GM18502 (cell line): ENCODE results near the gene POLH.
"Not testable (repeated sequence)": the region's sequence is repeated elsewhere in the genome, so short reads cannot be mapped to it uniquely, and the experiment has no call there.

Experiments
- ATAC-seq: cut with Tn5 transposase; IDR thresholded peaks from one replicate; pipeline ENCODE4 v1.9.1; 2021; ENCODE audit warnings: mild to moderate bottlenecking; ENCODE audit not compliant: unreplicated experiment, poor library complexity

The POLH gene

DNA sequence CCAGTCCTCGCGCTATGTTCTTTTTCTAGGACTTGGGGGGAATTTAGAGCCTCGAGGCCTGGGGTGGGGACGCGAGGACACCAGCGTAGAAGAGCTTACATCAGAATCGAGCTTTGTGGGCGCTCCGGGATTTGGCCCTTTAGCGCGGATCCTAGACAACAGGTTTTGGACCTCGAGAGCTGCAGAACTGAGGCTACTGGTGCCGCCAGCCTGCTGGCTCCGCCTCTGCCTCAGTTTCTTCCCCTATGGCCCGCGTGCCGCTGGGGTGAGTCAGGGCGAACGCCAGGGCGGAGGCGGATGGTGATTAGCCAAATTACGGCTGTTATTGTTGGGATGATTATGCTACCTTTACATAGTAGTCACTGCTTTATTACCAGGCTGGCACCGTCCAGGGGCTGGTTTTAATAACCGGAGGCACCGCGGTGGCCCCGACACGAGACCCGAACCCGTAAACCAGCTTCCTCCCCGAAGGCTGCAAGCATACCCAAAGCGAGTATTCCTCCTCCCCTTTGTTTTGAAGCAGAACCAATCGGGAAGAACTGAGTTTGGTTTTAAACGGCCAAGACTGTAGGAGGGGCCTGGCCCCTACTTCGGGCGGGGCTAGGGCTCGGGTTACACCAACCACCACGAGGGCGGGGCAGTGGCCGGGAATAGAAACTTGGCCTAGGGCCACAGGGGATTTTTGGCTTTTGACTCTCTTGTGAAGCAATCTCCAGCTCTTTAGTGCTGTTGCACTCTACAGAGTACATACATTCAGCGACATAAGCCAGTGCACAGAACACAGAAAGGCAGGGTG, 53.7 kb downstream of the POLH start:
- ATAC-seq = peak; percentile 67

DNA sequence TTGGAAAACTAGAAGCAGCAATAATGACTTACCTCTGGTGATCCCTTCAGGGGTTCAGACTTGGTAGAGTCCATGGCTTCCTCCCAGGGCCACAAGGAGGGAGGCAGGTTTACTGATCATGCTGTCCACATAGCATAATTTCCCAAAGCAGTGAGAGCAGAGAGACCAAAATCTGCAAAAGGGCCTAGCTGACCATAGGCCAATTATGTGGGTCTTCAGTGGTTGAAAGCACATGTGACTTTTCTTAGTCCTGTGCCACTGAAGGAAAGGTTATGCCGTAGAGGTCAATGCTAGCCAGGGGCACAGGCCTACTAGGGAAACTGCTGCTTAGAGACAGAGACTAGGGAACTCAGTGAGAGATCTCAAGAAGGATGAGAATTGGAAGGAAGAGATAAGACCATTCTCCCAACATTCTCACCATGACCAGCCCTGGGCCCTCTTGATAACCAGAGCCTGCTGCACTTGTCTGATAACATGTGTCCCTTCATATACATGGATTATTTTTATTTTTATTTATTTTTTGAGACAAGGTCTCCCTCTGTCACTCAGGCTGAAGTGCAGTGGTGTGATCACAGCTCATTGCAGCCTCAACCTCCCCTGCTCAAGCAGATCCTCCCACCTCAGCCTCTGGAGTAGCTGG, 55.1 kb downstream of the POLH start:
- ATAC-seq = no peak

DNA sequence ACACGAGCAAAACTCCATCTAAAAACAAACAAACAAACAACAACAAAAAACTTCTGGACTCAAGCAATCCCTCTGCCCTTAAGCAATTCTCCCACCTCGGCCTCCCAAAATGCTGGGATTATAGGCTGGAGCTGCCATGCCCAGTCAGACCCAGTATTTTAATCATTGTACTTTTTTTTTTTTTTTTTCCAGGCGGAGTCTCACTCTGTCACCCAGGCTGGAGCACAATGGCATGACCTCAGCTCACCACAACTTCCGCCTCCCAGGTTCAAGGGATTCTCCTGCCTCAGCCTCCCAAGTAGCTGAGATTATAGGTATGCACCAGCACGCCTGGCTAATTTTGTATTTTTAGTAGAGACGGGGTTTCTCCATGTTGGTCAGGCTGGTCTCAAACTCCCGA, 57.0 kb downstream of the POLH start:
- ATAC-seq = not testable (repeated sequence)

DNA sequence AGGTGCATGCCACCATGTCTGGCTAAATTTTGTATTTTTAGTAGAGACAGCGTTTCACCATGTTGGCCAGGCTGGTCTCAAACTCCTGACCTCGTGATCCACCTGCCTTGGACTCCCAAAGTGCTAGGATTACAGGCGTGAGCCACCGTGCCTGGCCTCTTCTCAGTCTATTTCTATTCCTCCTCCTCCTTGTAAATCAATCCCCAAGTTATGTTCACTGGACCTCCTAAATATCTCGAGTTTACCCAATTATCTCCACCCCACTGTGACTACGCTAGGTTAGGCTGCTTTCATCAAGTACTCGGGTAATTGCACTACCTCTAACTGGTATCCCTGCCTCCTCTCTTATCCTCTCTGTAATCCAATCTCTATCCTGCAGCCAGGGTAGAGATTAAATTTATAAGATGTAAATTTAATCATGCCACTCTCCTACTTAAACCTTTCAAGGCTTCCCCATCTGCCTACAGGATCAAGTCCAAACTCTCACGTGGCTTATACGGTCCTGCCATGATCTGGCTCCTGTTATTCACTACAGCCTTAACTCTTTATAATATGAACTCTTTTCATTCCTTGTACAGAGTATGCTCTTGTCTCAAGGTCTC, 58.8 kb downstream of the POLH start:
- no peak for ATAC-seq

DNA sequence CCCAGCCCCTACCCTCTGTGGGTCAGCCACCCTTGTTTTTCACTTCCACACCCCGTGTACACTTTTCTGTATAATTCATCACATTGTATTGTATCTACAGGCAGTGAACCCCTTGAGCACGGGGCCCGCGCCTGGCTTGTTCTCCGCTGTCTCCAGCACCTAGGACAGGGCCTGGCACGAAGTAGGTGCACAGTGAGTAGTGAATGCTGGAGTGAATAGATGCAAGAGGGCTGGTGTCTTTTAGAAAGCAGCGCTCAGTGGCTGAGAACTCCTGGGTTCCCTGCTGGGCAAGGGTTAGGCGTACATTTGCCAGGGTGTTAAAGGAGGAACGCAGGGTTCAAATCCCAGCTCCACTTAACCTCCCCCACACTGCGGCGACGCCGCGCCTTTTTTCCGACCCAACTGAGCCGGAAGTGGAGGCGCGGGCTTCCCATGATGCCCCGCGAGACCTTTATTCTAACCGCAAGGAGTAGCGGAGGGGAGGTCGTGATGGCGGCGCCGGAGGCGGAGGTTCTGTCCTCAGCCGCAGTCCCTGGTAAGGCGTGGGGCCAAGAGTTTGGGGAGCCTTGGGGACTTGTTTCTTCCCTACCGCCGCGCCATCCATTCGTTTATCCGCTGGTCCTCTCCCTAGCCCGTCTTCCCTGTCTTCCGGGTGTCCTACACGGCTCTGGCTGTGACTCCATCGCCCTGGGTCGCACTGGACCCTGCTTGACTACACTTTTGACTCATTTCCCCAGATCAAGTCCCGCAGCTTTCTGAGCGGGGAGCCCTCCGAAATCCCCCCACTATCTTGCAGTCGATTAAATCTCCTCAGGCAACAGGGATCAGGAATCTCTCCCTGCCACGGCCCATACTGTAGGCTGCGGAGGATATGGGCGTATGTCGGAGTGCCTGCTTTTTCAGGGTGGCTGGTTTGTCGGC, 59.7 kb downstream of the POLH start, which contains the start of gene MAD2L1BP:
Gene MAD2L1BP (plus strand): TSS at position 454 of the 921 bp plus-strand sequence. CDS start 36 bp downstream, at position 490.
- peak; percentile 83 for ATAC-seq

DNA sequence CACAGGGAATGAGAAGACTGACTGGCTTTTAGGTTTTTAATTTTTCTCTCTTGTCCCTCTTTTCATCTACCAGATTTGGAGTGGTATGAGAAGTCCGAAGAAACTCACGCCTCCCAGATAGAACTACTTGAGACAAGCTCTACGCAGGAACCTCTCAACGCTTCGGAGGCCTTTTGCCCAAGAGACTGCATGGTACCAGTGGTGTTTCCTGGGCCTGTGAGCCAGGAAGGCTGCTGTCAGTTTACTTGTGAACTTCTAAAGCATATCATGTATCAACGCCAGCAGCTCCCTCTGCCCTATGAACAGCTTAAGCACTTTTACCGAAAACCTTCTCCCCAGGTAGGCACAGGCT, 60.3 kb downstream of the POLH start:
- ATAC-seq = no peak

DNA sequence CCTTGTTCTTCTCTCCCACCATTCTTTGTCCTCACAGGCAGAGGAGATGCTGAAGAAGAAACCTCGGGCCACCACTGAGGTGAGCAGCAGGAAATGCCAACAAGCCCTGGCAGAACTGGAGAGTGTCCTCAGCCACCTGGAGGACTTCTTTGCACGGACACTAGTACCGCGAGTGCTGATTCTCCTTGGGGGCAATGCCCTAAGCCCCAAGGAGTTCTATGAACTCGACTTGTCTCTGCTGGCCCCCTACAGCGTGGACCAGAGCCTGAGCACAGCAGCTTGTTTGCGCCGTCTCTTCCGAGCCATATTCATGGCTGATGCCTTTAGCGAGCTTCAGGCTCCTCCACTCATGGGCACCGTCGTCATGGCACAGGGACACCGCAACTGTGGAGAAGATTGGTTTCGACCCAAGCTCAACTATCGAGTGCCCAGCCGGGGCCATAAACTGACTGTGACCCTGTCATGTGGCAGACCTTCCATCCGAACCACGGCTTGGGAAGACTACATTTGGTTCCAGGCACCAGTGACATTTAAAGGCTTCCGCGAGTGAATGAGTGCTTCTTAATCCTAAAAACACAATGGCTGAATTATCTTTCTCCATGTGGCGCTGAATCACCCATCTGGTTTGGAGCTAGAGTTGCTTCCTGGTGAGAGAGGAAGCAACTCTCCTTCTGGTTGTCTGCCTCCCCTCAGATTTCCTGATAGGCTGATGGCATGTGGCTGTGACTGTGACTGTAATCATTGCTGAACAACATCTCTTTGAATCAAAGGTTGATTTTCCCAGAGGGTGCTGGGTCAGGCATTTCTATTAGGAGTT, 64.2 kb downstream of the POLH start:
- no peak for ATAC-seq

DNA sequence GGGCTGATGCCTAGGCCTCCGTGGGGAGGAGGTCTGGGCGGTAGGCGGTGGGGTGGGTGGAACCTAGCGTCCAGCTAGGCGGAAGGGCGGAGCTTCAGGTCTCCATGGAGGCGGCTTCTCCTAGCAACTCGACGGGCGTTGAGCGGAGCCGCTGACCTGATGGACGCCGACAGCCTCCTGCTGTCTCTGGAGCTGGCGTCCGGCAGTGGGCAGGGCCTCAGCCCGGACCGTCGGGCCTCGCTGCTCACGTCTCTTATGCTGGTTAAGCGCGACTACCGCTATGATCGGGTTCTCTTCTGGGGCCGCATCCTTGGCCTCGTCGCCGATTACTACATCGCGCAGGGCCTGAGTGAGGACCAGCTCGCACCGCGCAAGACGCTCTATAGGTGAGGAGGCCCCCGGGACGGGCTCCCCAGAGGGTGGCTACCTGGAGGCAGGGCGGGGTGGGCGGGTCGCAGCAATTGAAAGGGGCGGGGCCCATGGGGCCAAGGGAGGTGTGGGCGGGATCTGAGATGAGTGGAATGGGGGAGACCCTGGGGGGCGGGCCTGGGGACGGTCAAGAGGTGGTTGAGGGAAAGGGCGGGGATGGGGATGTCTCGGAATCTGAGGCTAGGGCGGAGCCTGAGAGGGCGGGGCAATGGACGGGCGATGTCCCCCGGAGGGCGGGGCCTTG, 69.1 kb downstream of the POLH start, which contains the start of gene RSPH9:
Gene RSPH9 (plus strand): TSS at position 97 of the 673 bp plus-strand sequence. CDS start 63 bp downstream, at position 160.
- ATAC-seq = peak; percentile 78

DNA sequence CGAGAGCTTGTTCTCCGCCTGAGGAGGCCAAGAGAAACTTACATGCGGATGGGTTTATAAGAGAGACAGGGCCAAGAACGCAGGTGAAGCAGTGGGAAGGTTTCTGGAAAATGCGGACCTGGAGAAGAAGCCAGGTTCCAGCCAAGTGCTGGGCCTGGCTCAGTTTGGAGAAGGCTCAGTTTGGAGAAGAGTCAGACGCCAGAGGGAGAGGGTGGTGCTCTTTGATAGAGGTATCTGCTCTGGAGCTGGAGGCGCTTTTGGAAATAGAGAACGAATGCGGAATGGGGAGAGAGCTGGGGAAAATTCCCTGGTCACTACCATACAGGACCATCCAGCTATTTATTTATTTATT, 69.6 kb downstream of the POLH start:
- peak; percentile 19 for ATAC-seq

DNA sequence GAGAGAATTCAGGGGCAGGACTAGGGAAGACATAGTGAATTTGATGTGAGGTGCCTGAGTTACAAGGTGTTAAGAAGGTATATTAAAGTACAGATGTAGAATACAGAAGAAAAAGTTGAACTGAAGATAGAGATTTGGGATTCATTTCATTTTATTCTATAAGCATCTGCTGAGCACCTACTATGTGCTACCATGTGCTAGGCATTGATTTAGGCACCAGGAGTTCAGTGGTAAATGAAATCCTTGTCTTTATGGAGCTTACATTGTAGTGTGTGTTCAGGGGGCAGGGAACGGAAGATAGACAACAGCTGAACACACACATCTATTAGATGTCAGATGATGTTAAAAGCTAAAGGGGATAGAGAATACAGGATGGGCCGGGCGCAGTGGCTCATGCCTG, 71.6 kb downstream of the POLH start:
- ATAC-seq = no peak

DNA sequence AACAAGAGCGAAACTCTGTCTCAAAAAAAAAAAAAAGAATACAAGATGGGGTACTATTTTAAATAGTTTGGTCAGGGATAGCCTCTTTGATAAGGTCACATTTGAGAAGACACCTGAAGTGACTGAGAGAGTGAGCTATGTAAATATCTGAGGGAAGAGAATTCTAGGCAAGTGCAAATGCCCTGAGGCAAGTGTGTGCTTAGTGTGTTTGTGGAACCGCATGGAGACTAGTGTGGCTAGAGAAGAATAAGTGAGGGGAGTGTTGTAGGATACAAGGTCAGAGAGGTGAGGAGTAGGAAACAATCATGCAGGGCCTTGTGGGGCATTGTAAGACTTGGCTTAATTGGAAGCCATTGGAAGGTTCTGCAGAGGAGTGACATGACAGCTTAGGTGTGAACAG, 72.3 kb downstream of the POLH start:
- ATAC-seq = no peak

DNA sequence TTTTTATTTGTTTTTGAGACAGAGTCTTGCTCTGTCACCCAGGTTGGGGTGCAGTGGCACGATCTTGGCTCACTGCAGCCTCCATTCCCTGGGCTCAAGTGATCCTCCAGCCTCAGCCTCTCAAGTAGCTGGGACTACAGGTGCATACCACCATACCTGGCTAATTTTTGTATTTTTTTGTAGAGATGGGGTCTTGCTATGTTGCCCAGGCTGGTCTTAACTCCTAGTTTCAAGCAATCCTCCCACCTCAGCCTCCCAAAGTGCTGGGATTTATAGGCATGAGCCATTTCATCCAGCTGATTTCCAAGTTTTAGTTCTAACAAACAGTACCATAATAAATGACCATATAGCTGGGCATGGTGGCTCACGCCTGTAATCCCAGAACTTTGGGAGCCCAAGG, 76.8 kb downstream of the POLH start:
- ATAC-seq = not testable (repeated sequence)

DNA sequence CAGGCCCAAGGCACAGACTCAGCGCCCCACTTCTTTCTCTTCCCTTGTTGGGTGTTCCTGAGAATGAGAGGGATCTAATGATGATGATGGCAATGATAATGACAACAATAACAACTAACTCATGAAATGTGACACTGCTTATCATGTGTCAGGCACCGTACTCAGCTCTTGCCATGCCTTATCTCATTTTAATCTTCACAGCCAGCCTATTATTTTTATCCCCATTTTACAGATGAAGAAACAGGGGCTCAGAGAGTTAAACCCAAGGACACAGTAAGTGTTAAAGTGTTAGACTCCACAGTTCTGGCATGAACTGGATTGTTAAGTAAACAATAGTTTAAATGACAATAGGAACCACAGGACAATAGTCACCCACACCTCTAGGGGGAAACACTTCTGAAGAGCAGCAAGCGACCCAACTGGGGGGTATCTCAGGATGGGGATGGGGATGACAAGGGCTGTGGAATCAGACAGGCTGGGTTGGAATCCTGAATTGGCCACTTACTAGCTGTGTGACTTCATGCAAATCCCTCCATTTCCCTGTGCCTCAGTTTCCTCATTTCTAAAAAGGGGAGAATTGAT, 81.3 kb downstream of the POLH start:
- no peak for ATAC-seq

DNA sequence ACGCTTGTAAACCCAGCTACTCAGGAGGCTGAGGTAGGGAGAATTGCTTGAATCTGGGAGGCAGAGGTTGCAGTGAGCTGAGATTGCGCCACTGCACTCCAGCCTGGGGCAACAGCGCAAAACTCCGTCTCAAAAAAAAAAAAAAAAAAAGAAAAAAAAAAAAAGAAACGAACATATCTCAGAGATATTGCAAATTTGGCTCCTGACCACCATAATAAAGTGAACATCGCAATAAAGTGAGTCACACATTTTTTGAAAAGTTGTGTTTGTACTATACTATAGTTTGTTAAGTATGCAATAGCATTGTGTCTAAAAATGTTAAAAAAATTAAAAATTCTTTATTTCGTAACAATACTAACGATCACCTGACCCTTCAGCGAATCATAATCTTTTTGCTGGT, 82.2 kb downstream of the POLH start:
- ATAC-seq = no peak

DNA sequence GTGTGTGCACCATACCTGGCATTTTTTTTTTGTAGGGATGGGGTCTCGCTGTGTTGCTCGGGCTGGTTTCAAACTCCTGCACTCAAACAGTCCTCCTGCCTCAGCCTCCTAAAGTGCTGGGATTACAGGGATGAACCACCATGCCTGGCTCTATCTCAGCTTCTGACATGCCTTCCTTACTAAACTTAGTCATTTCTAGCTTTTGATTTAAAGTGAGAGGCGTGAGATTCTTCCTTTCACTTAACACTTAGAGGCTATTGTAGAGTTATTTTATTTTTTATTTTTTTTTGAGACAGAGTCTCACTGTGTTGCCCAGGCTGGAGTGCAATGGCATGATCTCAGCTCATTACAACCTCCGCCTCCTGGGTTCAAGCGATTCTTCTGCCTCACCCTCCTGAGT, 87.0 kb downstream of the POLH start:
- ATAC-seq = not testable (repeated sequence)
